ENCODE data around the gene S1PR3.

Gene S1PR3

DNA sequence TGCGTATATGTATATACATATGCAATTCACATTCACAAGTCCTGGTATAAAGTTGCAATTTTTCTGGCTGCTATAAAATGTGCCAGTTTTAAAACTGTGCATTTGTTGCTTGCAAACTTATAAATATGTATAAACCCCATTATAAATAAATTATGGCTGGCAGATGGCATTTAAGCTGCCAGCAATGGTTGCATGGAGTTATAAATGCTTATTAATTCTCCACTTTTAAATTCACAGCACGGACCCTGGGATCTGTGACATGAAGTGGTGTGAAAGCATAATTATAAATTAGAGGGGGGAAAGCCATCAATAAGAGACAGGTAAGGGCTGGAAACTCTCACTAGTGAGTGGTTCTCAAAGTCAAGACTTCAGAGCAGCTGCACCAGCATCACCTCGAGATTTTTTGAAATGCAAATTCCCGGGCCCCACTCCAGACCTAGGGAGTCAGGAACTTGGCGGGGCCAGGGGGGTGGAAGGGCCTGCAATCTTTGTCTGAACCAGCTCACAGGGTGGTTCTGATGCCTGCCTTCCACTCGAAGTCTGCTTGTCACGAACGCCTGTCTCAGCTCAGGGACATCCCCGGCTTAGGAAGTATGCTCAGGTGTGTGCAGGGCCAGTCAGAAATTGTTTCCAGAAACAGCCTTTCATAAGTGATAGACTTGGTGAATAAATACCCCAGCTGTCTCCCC is 16.9 kb downstream of the S1PR3 start:
- no peak for DNase-seq (ENCODE audit: low read depth in 1 of 2, low spot score in 1 of 2)

DNA sequence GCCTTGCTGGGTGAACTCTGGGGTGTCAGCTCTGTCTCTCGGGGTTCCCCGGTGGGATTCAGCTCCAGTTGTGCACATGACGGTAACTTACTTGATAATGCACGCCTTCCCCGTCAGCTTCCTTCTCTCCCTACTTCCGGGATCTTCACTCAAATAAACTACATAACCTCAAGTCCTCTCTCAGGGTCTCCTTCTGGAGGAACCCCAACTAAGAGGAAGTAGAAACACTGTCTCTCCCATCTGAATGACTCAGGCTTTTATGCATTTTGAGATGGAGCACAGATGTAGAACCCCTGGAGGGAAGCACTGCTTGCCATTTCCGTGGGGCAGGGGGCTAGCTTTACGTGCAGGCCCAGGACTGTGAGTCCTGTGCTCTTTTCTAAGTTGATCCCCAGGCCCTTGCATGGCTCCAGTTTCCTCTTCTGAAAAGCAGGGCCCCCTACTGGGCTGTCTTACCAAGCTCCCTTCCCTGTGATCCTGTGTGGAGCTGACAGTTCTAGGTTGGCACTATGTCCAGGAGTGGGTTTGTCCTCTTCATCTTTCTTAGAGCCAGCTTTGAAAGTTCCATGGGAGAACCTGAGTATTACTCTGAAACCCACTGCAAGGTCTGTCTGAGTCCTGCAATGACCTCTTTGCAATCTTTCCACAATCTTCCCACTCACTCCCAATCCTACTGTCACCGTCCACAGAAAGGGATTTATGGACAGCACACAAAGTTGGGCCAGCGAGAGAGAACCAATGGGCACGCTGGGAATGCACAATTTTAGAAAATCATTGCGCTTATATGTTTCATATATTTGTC is 17.7 kb downstream of the S1PR3 start:
- DNase-seq (ENCODE audit: low read depth in 1 of 2, low spot score in 1 of 2): no peak

DNA sequence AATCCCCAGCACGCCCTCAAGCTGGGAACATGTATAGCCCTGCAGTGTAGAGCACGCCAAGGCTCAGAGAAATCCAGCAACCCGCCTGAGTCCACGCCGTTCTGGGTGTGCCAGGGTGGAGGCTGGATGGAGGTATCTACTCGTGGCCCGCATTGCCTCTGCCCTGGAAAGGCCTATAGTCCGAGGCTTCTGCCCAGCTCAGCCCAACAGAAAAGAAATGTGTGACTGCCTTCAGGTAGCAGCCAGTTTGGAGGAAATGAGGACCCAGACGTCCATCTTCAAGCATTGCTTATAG is 18.2 kb downstream of the S1PR3 start:
- no peak for DNase-seq (ENCODE audit: low read depth in 1 of 2, low spot score in 1 of 2)

DNA sequence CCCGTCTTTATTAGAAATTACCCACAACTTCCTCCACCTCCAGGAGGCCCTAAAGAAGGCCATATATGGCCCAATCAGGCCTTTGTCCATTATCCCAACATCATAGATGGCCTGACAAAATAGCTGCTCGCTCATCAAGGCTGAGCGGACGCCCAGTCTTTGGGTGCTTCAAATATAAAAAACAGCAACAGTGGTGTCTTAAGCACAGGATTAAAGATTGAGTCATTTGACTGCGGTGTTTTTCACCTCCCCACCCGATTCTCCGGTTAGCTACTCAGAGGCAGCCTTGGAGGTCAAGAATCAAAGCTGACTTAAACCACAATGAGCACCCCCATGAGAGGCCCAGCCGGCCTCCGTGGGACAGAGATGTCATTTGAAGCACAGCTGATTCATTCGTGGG is 18.8 kb downstream of the S1PR3 start:
- no peak for DNase-seq (ENCODE audit: low read depth in 1 of 2, low spot score in 1 of 2)

DNA sequence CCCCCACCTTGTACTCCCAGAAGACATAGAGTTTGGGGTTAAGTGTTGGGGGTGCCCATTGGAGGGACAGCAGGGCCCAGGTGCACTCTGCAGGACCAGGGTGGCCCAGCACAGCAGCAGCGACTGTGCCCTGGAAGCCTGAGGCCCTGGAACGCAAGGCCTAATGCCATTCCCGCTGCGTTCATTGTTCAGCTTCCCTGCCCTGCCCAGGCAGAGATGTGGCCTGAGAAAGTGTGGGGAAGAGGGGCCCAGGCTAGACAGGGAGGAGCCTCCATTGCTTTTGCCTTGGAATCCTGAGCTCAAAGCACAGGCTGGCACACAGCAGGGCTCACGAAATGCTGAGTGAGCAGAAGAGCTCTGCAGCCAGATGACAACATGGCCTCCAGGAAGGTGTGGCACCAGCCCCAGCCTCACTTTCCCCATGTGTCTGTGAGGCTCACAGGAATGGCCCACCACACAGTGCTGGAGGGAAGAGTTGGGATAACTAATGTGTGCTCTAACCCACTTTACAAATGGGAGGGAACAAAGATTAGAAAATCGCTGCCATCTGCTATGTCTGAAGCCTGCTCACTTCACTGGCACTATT is 19.4 kb downstream of the S1PR3 start:
- no peak for DNase-seq (ENCODE audit: low read depth in 1 of 2, low spot score in 1 of 2)

DNA sequence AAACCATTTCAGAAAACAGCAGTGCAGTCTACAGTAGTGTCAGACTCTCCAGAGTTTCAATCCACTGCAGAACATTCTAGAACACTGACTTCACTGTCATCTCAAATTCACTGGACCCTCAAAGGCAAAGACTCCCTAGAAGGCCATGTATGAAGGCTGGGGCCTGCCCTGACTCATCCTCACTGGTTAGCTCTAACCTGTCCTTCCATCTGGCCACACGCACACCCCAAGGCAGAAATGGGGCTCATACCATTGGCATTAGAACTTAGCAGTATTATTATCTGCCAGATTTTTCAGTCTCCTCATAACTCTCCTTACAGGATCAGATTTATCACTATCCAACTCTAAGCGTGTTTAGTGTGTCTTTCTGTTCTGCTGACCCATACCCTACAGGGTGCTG is 20.4 kb downstream of the S1PR3 start:
- DNase-seq (ENCODE audit: low read depth in 1 of 2, low spot score in 1 of 2): no peak

DNA sequence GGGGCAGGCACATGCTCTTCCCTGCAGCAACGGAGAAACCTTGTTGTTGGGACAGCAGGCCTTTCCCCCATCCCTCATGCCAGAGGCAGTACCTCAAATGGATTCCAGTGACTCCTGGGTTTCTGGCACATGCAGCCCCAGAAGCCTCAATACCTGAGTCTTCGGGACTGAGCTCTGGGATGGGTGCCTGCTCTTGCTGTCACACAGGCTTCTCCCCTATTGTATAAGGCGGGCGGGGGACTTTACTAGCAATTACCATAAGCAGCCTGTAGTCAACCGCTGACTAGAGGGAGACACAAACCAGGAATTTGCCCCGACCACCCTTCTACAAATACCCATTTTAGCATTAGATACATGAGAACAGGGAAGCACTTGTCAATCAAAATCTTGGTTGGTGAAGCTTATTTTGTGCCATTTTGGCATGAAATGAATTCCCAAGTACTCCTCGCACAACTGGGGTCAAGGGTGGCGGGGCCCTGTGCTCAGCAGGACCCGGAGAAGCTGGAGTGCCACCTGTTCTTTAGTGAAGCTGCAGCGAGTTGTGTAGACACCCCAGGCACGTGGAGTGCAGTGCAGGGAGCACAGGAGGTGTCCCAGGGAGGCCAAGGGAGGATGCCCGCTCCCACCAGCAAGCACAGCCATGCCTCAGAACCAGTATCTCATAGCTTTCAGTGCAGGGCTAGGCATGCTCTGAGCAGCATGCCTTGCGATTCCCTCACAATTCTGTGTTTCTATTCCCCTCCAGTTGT is 21.2 kb downstream of the S1PR3 start:
- no peak for DNase-seq (ENCODE audit: low read depth in 1 of 2, low spot score in 1 of 2)

DNA sequence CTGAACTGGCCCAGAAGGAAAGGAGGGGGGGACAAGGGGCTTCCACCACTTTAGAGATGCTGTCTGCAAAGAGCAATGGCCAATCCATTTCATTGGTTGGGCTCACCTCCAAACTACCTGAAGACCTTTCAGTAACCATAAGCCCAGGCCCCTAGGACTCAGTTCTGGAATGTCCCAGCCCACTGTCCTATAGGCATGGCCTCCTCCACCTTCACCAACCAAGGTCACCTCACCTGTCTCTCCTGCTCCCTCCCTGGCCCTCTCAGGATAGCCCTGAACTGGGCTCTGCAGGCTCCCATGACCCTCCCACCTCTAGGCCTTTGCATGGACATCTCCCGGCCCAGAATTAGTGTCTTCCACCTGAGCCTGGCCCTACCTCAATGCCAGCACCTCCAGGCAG is 22.4 kb downstream of the S1PR3 start:
- DNase-seq (ENCODE audit: low read depth in 1 of 2, low spot score in 1 of 2): no peak

DNA sequence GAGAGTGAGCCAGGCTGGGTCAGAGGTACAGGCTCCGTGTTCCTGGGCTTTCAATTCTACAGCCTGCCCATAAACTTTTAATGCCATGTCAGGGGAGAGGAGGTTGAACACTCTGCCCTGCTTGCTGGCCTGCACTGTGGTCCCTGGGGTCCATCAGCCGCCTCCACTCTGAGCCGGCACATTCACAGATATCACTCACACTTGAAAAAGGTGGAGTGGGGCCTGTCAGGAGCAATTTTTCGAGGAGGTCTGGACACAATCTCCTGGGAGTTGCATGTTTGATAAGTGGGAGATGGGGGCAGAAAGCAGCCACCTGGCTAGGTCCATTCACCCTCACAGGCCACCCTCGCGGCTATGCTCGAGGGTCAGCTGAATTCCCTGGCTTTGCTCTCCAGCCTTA is 22.9 kb downstream of the S1PR3 start:
- no peak for DNase-seq (ENCODE audit: low read depth in 1 of 2, low spot score in 1 of 2)

DNA sequence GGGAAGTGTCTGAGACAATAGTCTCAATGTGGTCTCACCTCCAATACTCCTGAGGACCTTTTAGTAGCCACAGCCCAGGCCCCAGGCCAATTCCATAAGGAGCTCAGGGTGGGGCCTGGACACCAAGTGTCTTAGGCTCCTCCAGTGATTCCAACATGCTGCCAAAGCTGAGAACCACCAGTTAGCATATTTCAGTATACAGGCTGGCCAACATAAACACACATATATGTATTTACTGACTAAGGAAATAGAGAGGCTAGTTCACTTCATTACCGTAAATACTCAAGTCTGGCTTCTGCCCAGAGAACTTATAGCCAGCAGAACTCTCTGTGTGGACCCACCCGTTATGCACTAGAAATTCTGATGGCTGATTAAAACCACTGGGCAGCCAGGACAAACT is 24.1 kb downstream of the S1PR3 start:
- DNase-seq (ENCODE audit: low read depth in 1 of 2, low spot score in 1 of 2): no peak

DNA sequence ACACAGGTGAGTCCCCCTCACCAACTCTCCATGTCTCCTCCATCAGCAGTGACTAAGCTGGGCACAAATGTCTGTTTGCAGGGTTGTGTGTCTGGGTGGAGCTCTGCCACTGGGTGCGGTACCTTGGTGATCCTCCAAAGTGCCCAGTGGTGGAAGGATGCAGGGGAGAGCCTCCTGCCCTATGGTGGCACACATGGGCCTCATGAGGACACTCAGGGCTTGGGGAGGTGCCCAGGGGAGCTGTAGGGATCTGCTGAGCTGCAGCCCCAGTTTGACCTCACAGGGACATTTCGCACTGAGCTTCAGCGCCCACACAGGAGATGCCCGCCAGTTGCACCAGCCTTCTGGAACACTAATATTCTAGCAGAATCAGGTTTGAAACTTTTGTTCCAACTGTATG is 29.5 kb downstream of the S1PR3 start:
- DNase-seq (ENCODE audit: low read depth in 1 of 2, low spot score in 1 of 2): no peak

DNA sequence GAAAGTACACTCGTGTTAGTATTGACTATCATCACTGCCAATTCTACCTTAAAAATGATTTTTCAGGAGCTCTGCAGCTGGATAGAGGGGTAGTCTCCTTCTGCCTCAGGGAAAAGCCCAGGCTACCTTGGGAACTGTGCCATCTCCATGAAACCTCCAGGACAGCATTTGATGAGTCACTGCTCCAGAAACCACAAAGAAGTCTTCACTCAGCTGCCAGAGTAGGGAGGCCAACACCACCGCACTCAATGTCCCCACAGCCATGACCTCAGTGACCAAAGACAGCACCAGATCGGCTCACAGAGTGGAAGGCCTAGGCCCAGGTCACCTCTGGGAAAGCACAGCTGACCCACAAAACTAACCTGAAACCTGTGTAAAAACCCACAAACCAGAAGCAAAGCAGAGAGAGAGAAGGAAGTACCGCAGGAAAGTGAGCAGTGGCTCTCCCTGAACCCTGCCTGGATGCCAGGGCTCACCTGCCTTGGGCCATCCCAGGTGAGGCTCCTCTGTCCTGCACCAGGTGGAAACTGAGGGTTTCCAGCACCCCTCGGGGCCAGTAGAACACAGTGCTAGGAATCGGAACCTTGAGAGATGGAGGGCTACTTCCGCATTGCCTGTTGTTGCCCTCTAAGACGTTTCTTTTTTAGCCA is 30.0 kb downstream of the S1PR3 start:
- DNase-seq (ENCODE audit: low read depth in 1 of 2, low spot score in 1 of 2): no peak

DNA sequence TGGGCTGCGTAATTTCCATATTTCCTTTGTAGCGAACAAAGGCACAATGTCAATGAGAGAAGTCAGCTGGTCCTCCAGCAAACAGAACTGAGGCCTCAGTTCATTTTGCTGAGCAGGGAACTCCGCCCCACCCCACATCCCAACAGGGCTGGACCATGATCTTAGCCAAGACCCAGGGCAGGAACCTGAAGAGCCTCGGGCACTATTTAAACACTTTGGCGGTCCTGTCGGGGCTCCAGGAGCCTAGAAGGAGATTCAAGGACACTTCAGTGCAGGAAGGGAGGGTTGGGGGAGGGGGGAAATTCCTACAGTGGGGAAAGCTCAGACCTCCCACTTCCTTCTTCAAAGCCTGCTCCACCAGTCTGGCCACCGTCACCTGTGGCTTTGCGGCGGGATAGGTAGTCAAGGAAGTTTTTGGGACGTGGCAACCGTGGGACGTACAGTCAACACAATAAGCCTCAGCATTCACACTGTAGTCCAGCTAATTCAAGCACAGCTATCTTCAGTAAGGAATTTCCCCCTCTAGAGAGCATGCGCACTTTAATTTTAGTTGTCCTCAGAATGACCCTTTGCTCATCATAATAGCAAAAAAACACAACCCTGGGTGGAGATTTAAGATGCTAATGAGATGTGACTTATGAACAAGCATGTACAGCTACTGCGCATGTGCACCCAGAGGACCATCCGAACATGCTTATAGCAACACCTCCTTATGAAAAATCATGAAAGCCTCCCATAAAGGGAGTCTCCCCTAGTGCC is 30.9 kb downstream of the S1PR3 start:
- no peak for DNase-seq (ENCODE audit: low read depth in 1 of 2, low spot score in 1 of 2)

DNA sequence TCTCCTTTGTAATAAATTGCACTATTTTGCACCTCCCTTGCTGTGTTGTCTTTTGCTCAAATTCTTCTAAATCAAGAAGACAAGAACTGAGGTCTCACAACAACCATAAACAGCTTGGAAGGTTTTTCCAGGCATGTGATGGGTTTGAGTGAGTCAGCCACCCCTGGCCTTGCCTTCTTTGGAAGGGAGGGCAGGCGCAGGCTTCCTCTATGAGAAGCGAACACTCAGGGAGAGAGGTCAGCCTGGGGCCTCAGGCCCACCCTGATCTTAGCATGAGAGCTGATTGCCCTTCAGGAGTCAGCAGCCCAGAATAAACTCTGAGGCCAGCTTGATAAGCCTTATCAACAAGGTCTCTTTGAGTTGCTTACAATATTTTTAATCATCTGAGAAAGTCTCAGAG is 31.6 kb downstream of the S1PR3 start:
- DNase-seq (ENCODE audit: low read depth in 1 of 2, low spot score in 1 of 2): no peak

DNA sequence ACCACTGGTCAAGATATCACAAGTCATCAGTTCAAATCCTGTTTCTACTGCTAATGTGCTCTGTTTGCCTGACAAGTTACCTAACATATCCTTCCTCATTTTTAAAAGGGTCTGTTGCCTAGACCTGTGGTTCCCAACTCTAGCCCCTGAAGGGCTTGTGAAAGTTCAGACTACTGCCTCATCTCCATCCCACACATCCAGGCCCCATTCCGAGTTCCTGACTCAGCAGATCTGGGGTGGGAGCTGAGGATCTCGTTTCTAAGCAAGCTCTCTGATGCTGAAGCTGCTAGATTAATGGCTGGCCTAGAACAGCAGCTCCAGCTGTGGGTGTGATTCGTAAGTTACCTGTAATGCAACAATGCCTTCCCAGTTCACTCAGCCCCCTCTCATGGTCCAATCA is 32.5 kb downstream of the S1PR3 start:
- no peak for DNase-seq (ENCODE audit: low read depth in 1 of 2, low spot score in 1 of 2)

DNA sequence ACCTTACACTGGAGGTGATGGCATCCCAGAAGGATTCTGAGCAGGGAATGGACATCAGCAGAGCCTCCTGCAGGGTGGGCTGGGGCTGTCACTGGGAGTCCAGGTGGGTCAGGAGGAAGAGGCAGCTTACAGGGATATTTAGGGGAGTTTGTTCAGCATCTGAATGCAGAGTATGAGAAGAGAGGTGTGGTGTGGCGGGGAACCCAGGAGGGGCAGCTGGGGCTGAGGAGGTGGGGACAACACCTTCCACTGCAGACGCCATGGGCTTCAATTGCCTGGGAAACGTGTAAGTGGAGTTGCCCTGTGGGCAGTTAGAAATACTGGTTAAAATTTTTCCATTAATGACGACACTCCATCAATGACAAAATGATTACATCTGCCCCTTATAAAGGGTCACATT is 33.5 kb downstream of the S1PR3 start:
- no peak for DNase-seq (ENCODE audit: low read depth in 1 of 2, low spot score in 1 of 2)

DNA sequence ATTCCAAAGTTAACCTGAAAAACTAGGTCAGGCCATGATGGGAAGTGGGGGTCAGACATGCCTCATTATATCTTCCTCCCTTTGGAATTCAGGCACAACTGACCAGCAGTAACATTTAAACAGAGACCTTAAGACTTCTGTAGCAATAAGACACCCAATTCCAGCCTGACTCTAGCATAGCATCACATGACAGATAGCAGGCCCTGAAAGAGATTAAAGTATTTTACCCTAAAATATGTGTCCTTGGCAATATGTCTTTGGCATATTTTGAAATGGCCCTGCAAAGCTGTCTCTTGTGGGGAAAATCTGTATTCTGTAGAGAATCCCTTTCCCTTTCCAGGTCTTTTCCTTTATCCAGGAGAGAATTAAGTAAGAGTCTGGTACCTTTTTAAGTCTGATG is 34.3 kb downstream of the S1PR3 start:
- no peak for DNase-seq (ENCODE audit: low read depth in 1 of 2, low spot score in 1 of 2)

DNA sequence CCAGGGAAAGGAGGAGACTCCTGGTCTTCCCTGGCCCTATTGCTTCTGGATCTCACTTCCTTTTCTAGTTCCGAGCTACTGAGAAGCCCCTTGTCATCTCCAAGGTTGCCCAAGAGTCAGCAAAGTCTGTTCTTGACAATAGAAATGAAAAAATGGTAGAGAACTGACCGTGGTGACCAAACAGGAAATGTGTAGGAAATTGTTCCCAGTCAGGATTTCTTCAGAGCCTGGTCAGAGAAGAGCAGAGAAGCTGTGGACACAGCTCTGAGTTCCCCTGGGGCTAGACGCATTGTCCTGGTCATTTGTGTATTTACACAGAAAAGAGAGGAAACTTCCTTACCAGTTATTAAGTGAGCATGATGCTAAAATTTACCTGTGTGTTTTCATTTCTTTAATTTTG is 35.6 kb downstream of the S1PR3 start:
- no peak for DNase-seq (ENCODE audit: low read depth in 1 of 2, low spot score in 1 of 2)

DNA sequence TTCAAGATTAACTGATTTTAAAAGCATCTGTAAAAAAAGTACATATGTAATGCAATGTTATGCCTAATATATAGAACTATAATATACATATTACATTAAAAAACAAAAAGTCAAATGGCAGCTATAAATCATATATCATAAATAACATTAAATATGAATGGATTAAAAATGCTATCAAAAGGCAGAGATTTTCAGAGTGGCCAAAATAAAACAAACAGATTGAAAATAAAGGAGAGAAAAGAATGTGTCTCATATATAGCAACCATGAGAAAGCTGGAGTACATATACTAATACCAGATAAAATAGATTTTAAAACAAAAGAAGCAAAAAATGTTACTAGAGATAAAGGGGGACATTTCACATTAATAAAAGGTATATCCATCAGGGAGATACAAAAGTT is 38.5 kb downstream of the S1PR3 start:
- DNase-seq (ENCODE audit: low read depth in 1 of 2, low spot score in 1 of 2): no peak

DNA sequence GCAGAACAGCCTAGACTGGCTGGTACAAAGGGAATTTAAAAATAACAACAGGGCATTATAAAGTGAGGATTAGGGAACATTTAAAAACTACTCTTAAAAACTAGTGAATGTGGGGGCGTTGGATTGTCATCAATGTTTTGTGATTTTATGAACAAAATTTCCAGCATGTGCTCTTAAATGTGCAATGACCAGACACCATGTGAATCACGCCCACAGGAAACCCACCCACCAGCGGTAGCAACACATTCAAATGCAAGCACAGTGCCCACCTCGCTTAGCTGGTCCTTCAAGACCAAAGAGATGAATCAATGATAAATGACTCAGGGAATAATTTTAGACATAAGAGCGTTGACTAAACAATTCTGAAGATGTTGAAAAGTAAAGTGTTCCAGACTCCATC is 40.9 kb downstream of the S1PR3 start:
- DNase-seq (ENCODE audit: low read depth in 1 of 2, low spot score in 1 of 2): no peak

DNA sequence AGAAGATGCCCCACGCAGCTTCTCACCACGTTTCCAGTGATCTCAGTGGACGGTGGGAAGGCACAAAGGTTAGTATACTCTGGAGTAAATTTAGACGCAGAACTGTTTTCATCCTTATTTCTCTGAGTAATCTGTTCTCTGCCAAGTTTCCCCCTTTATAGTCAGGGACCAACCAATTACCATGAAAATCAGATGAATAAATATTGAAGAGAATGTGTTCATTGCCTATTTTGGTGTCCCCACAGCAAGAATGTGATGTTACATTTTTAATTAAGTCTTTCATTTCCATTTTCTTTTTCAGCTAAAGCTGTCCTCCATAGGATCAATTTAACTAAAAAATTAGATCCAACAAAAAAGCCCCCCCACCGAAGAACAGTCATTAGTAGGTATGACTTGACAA is 41.4 kb downstream of the S1PR3 start:
- no peak for DNase-seq (ENCODE audit: low read depth in 1 of 2, low spot score in 1 of 2)

All from activated CD4-positive, alpha-beta T cell treated with anti-CD3 and anti-CD28 coated beads, Interleukin-2, amount 50 U/mL, for 24 hours (primary cell).